ENCODE measurements around the gene NACA2.

- TF ChIP-seq CTCF (IDR thresholded peaks at IDR 0.05; ENCODE audit: low read length) (no peak), EZH2 (IDR thresholded peaks at IDR 0.05; ENCODE audit: borderline replicate concordance, low read length) (no peak)
Observed at GRCh38 chr17:61542027-61542426, 49.0 kb downstream of the NACA2 start.

All from OCI-LY1 (cell line).